Nephron (organoid): Measurements from ENCODE around the gene MAST2.

Source experiments
- H3K27ac Mint-ChIP-seq, 3 experiments: 2 replicates each; pipeline ENCODE4 v1.8.0; 2020; ENCODE audit warnings: mixed read lengths in 3 of 3, mild to moderate bottlenecking in 2 of 3, moderate library complexity in 1 of 3
- H3K27me3 Mint-ChIP-seq: 2 replicates; pipeline ENCODE4 v1.8.0; 2021; ENCODE audit warnings: low read depth, mild to moderate bottlenecking, moderate library complexity, mixed read lengths
- H3K36me3 Mint-ChIP-seq: 2 replicates; pipeline ENCODE4 v1.8.0; 2020; ENCODE audit warnings: low read depth, mixed read lengths
- H3K4me1 Mint-ChIP-seq: 2 replicates; pipeline ENCODE4 v1.8.0; 2020; ENCODE audit warnings: mixed read lengths
- H3K4me3 Mint-ChIP-seq, 3 experiments: 2 replicates each; pipeline ENCODE4 v1.8.0; 2020; ENCODE audit warnings: mild to moderate bottlenecking in 3 of 3, mixed read lengths in 3 of 3, moderate library complexity in 2 of 3
- H3K9me3 Mint-ChIP-seq: 2 replicates; pipeline ENCODE4 v1.8.0; 2020; ENCODE audit warnings: mixed read lengths
- CTCF ChIP-seq, 3 experiments: fragments of 200-600 bp; sonication (generic); IDR thresholded peaks; one replicate each; pipeline ENCODE4 v1.5.0; 2021; ENCODE audit warnings: antibody characterized with exemption in 3 of 3; ENCODE audit not compliant: unreplicated experiment in 3 of 3

Gene MAST2

GRCh38 chr1:46011121-46011695, 207.8 kb downstream of the MAST2 start:
- no peaks in the 10 kb centered on the region for H3K27me3 Mint-ChIP-seq
- H3K36me3 Mint-ChIP-seq = peaks cover 70% of the 10 kb centered on the region
- no peaks in the 10 kb centered on the region for H3K4me1 Mint-ChIP-seq
- H3K9me3 Mint-ChIP-seq = peaks cover 3% of the 10 kb centered on the region
- no peak overlapping the region for H3K27ac Mint-ChIP-seq
- no peak for TF ChIP-seq CTCF (IDR thresholded peaks at IDR 0.05; ENCODE audit: unreplicated experiment in 3 of 3)
- H3K4me3 Mint-ChIP-seq = no peak overlapping the region

- peaks cover 3% of the 10 kb centered on the region for H3K9me3 Mint-ChIP-seq
- H3K4me1 Mint-ChIP-seq = no peaks in the 10 kb centered on the region
- H3K27ac Mint-ChIP-seq = no peak overlapping the region
- TF ChIP-seq CTCF (IDR thresholded peaks at IDR 0.05; ENCODE audit: unreplicated experiment in 3 of 3) = no peak
- no peaks in the 10 kb centered on the region for H3K27me3 Mint-ChIP-seq
- H3K4me3 Mint-ChIP-seq = no peak overlapping the region
- peaks cover 61% of the 10 kb centered on the region for H3K36me3 Mint-ChIP-seq
Measured at GRCh38 chr1:46012236-46012635, 208.8 kb downstream of the MAST2 start.

GRCh38 chr1:46013581-46013980, 210.2 kb downstream of the MAST2 start:
- Mint-ChIP-seq H3K27ac (no peak overlapping the region), H3K36me3 (peaks cover 49% of the 10 kb centered on the region), H3K4me1 (no peaks in the 10 kb centered on the region), H3K4me3 (no peak overlapping the region), H3K9me3 (peaks cover 3% of the 10 kb centered on the region), H3K27me3 (no peaks in the 10 kb centered on the region)
- no peak for TF ChIP-seq CTCF (IDR thresholded peaks at IDR 0.05; ENCODE audit: unreplicated experiment in 3 of 3)

- Mint-ChIP-seq H3K9me3 (peaks cover 3% of the 10 kb centered on the region), H3K27me3 (no peaks in the 10 kb centered on the region), H3K4me3 (no peak overlapping the region), H3K4me1 (no peaks in the 10 kb centered on the region), H3K27ac (no peak overlapping the region), H3K36me3 (peaks cover 18% of the 10 kb centered on the region)
- no peak for TF ChIP-seq CTCF (IDR thresholded peaks at IDR 0.05; ENCODE audit: unreplicated experiment in 3 of 3)
Measured at GRCh38 chr1:46017876-46018503, 214.6 kb downstream of the MAST2 start.

- H3K27me3 Mint-ChIP-seq = no peaks in the 10 kb centered on the region
- H3K4me1 Mint-ChIP-seq = no peaks in the 10 kb centered on the region
- no peak overlapping the region for H3K27ac Mint-ChIP-seq
- no peak overlapping the region for H3K4me3 Mint-ChIP-seq
- peaks cover 3% of the 10 kb centered on the region for H3K9me3 Mint-ChIP-seq
- no peak for TF ChIP-seq CTCF (IDR thresholded peaks at IDR 0.05; ENCODE audit: unreplicated experiment in 3 of 3)
- H3K36me3 Mint-ChIP-seq = peaks cover 19% of the 10 kb centered on the region
Measured at GRCh38 chr1:46019348-46019747, 215.9 kb downstream of the MAST2 start.

- no peak for TF ChIP-seq CTCF (IDR thresholded peaks at IDR 0.05; ENCODE audit: unreplicated experiment in 3 of 3)
- Mint-ChIP-seq H3K4me3 (no peak overlapping the region), H3K4me1 (no peaks in the 10 kb centered on the region), H3K27ac (no peak overlapping the region), H3K9me3 (no peaks in the 10 kb centered on the region), H3K36me3 (peaks cover 19% of the 10 kb centered on the region), H3K27me3 (no peaks in the 10 kb centered on the region)
Measured at GRCh38 chr1:46020010-46020409, 216.6 kb downstream of the MAST2 start.
